Thoracic aorta (tissue), 2 donors: ENCODE data around the gene ABCE1. TPM values are rescaled to one million over a fixed set of nuclear protein-coding genes. Genes with fewer than 3 reads are reported as not detected.

ENCODE experiments used
- ATAC-seq: fragments of 150-250 bp; one replicate; pipeline ENCODE4 v1.8.0; 2017; ENCODE audit warnings: low read depth; ENCODE audit not compliant: insufficient number of reproducible peaks, low FRiP score
- DNase-seq: peaks from one replicate; pipeline ENCODE4 v3.0.0-alpha.2; 2020; ENCODE audit warnings: low spot score
- H3K27ac ChIP-seq, 2 donors: fragments of 200-600 bp; sonication (generic); 1 replicate in 1 of 2; 2 replicates in 1 of 2; pipeline ENCODE4 v1.5.1; 2016; ENCODE audit warnings: mild to moderate bottlenecking in 2 of 2, moderate library complexity in 2 of 2
- H3K27me3 ChIP-seq: fragments of 200-600 bp; sonication (generic); replicated peaks from 2 replicates; pipeline ENCODE4 v1.6.0; 2016; ENCODE audit warnings: mild to moderate bottlenecking; ENCODE audit not compliant: insufficient read depth
- H3K36me3 ChIP-seq: fragments of 200-600 bp; sonication (generic); one replicate; pipeline ENCODE4 v1.5.1; 2016
- H3K4me1 ChIP-seq, 2 donors: fragments of 200-600 bp; sonication (generic); 1 replicate in 1 of 2; 2 replicates in 1 of 2; pipeline versions ENCODE4 v1.5.1 to v1.6.0; 2016; ENCODE audit warnings: low read depth in 2 of 2, mild to moderate bottlenecking in 1 of 2; ENCODE audit not compliant: control insufficient read depth in 1 of 2
- H3K4me3 ChIP-seq: fragments of 200-600 bp; sonication (generic); 2 replicates; pipeline ENCODE4 v1.5.1; 2016; ENCODE audit warnings: mild to moderate bottlenecking
- H3K9me3 ChIP-seq: fragments of 200-600 bp; sonication (generic); 2 replicates; pipeline ENCODE4 v1.5.1; 2016
- CTCF ChIP-seq: fragments of 200-600 bp; sonication (generic); IDR thresholded peaks from one replicate; pipeline ENCODE4 v1.5.1; 2019; ENCODE audit warnings: antibody characterized with exemption
- total RNA-seq, 2 donors: library from RNA; depleted of rRNA; stranded (reverse); fragments of >200 nt; gene quantifications; one replicate each; pipeline versions ENCODE4 v1.1.0 to v1.2.3, GENCODE V29; 2016

The ABCE1 gene
- total RNA-seq, 2 donors from 2014 or later: 74.6 to 74.7 TPM

- Histone ChIP-seq H3K9me3 (no peaks in the 10 kb centered on the region), H3K27ac (no peak overlapping the region), H3K4me3 (no peak overlapping the region), H3K27me3 (no peaks in the 10 kb centered on the region), H3K4me1 (peaks cover 8 to 21% of the 10 kb centered on the region in 2 donors), H3K36me3 (peaks cover 4% of the 10 kb centered on the region)
- no peak for TF ChIP-seq CTCF
- ATAC-seq: no peak
- no peak for DNase-seq
Observed at GRCh38 chr4:145171911-145172310, 73.8 kb downstream of the ABCE1 start.

- Histone ChIP-seq H3K9me3 (no peaks in the 10 kb centered on the region), H3K27ac (peak overlapping the region; percentile 49 to 97), H3K4me3 (peak overlapping the region; percentile 93), H3K4me1 (peaks cover 18 to 42% of the 10 kb centered on the region in 2 donors), H3K36me3 (no peaks in the 10 kb centered on the region), H3K27me3 (no peaks in the 10 kb centered on the region)
- DNase-seq (no peak), ATAC-seq (no peak)
- no peak for TF ChIP-seq CTCF
Observed at GRCh38 chr4:145176641-145177432, 78.7 kb downstream of the ABCE1 start.

- no peak for TF ChIP-seq CTCF
- H3K27ac ChIP-seq: peak overlapping the region in 1 of 2 donors; percentile 97
- no peaks in the 10 kb centered on the region for H3K9me3 ChIP-seq
- ATAC-seq (no peak), DNase-seq (no peak)
- no peaks in the 10 kb centered on the region for H3K27me3 ChIP-seq
- H3K4me3 ChIP-seq: peak overlapping the region; percentile 93
- peaks cover 18 to 42% of the 10 kb centered on the region in 2 donors for H3K4me1 ChIP-seq
- no peaks in the 10 kb centered on the region for H3K36me3 ChIP-seq
Observed at GRCh38 chr4:145177511-145177905, 79.4 kb downstream of the ABCE1 start.

GRCh38 chr4:145177906-145178538, 79.9 kb downstream of the ABCE1 start:
- DNase-seq (no peak), ATAC-seq (no peak)
- no peaks in the 10 kb centered on the region for H3K27me3 ChIP-seq
- H3K27ac ChIP-seq: peak overlapping the region; percentile 18 to 97
- H3K9me3 ChIP-seq: no peaks in the 10 kb centered on the region
- H3K4me1 ChIP-seq: peaks cover 18 to 42% of the 10 kb centered on the region in 2 donors
- H3K4me3 ChIP-seq: peak overlapping the region; percentile 93
- no peaks in the 10 kb centered on the region for H3K36me3 ChIP-seq
- no peak for TF ChIP-seq CTCF

GRCh38 chr4:145178740-145179280, 80.7 kb downstream of the ABCE1 start:
- DNase-seq (no peak), ATAC-seq (no peak)
- no peaks in the 10 kb centered on the region for H3K36me3 ChIP-seq
- peak overlapping the region; percentile 93 for H3K4me3 ChIP-seq
- no peak for TF ChIP-seq CTCF
- H3K27me3 ChIP-seq: no peaks in the 10 kb centered on the region
- peak overlapping the region; percentile 93 to 97 for H3K27ac ChIP-seq
- peaks cover 18 to 42% of the 10 kb centered on the region in 2 donors for H3K4me1 ChIP-seq
- no peaks in the 10 kb centered on the region for H3K9me3 ChIP-seq
